Calu3 (cell line): Measurements from ENCODE around the gene ADAM22. TPM values are rescaled to one million over a fixed set of nuclear protein-coding genes. Genes with fewer than 3 reads are reported as not detected.

ENCODE experiments used
- BruUV-seq: library from RNA; stranded (reverse); fragments of 400-500 nt; replicated peaks from 2 replicates; lab custom pipeline; 2021; lab: Mats Ljungman, UMichigan
- CTCF ChIA-PET: fragments of 300-600 bp; sonication (Branson Sonifier 250); formaldehyde crosslinking; loops from one replicate; lab custom pipeline; 2022; ENCODE audit warnings: antibody characterized with exemption; lab: Charles Lee
- DNase-seq: peaks from one replicate; pipeline ENCODE4 v3.0.0; 2022
- H3K27ac Mint-ChIP-seq: one replicate; pipeline ENCODE4 v1.8.0; 2022; ENCODE audit warnings: mixed read lengths; ENCODE audit not compliant: unreplicated experiment
- H3K27me3 Mint-ChIP-seq: one replicate; pipeline ENCODE4 v1.8.0; 2022; ENCODE audit warnings: mixed read lengths; ENCODE audit not compliant: unreplicated experiment
- H3K36me3 Mint-ChIP-seq: one replicate; pipeline ENCODE4 v1.8.0; 2022; ENCODE audit warnings: mild to moderate bottlenecking, moderate library complexity, mixed read lengths; ENCODE audit not compliant: insufficient read depth, unreplicated experiment
- H3K4me1 Mint-ChIP-seq: one replicate; pipeline ENCODE4 v1.8.0; 2022; ENCODE audit warnings: mild to moderate bottlenecking, low read depth, mixed read lengths; ENCODE audit not compliant: unreplicated experiment
- H3K4me3 Mint-ChIP-seq: one replicate; pipeline ENCODE4 v1.8.0; 2022; ENCODE audit warnings: mild to moderate bottlenecking, low read depth, moderate library complexity, mixed read lengths; ENCODE audit not compliant: unreplicated experiment
- H3K9me3 Mint-ChIP-seq: one replicate; pipeline ENCODE4 v1.8.0; 2022; ENCODE audit warnings: low read depth, mixed read lengths; ENCODE audit not compliant: unreplicated experiment
- CTCF ChIP-seq: fragments of 200-600 bp; IDR thresholded peaks from one replicate; pipeline ENCODE4 v1.8.0; 2022; ENCODE audit warnings: antibody characterized with exemption; ENCODE audit not compliant: unreplicated experiment
- intact Hi-C: fragments of 100-400 bp; cut with micrococcal nuclease; formaldehyde crosslinking; loops from one replicate; pipeline ENCODE4 v1.10.0; 2022; ENCODE audit not compliant: unreplicated experiment
- total RNA-seq: library from RNA; stranded (reverse); gene quantifications from 2 replicates; pipeline ENCODE4 v1.2.3, GENCODE V29; 2022

Gene ADAM22
- total RNA-seq, 1 experiment from 2014 or later: 3.0 TPM

GRCh38 chr7:88226886-88227516 is 292.9 kb downstream of the ADAM22 start:
- intact Hi-C loops: loop anchor here (2.0 kb wide), 1 partner anchor 62 kb away; no protein-coding TSS in a partner anchor
- no peak for TF ChIP-seq CTCF
- Mint-ChIP-seq H3K36me3 (peaks cover 5% of the 10 kb centered on the region), H3K4me3 (no peak overlapping the region), H3K27ac (peak overlapping the region; percentile 39), H3K27me3 (no peaks in the 10 kb centered on the region), H3K4me1 (peaks cover 15% of the 10 kb centered on the region), H3K9me3 (no peaks in the 10 kb centered on the region)
- CTCF ChIA-PET: interaction anchor here (0.7 to 1.8 kb wide), 3 partner anchors 16 to 131 kb away, joined by 3 to 12 read pairs (median 3); no protein-coding TSS in a partner anchor
- DNase-seq: peak; percentile 55
- no TSS peak for BruUV-seq

DNA sequence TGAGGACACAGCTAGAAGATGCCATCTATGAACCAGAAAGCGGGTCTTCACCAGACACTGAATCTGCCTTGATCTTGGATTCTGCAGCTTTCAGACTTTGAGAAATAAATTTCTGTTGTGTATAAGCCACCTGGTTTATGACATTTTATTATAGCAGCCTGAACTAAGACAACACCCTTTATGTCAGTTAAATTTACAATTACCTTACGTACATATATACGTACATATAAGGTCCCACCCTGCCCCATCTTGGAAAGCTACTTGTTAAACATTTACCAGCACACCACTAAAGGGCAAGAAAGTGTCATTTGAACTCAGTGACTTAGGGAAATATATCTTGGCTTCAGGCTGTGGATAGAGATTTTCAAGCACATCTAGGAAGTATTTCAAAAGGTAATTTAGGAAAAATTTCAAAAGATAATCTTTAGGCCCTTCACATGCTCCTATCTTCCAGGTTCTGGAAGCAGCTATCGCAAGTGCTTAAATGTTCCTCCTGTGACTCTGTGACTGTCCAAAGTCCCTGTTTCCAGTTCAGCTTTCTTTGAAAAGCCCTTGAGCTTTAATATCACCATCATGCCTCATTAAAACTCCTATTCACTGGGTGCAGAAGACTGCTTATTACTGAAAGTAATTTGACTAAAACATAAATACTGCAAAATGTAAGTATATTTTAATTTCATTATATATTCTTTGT is 295.4 kb downstream of the ADAM22 start:
- no peaks in the 10 kb centered on the region for H3K27me3 Mint-ChIP-seq
- no peak for TF ChIP-seq CTCF

GRCh38 chr7:88230646-88231045 is 296.6 kb downstream of the ADAM22 start:
- CTCF ChIA-PET: no interaction called here
- TF ChIP-seq CTCF: no peak
- Mint-ChIP-seq H3K36me3 (peaks cover 5% of the 10 kb centered on the region), H3K4me3 (no peak overlapping the region), H3K27me3 (no peaks in the 10 kb centered on the region), H3K9me3 (no peaks in the 10 kb centered on the region), H3K27ac (no peak overlapping the region), H3K4me1 (no peaks in the 10 kb centered on the region)
- DNase-seq: no peak
- no TSS peak for BruUV-seq
- intact Hi-C loops: no loop called here

More for the DNA sequence above, 295.4 kb downstream of the ADAM22 start:
- BruUV-seq: no TSS peak
- no peak for DNase-seq
- CTCF ChIA-PET: no interaction called here
- Mint-ChIP-seq H3K27ac (no peak overlapping the region), H3K4me3 (no peak overlapping the region), H3K36me3 (peaks cover 5% of the 10 kb centered on the region), H3K9me3 (no peaks in the 10 kb centered on the region), H3K4me1 (peaks cover 3% of the 10 kb centered on the region)
- intact Hi-C loops: no loop called here

- Mint-ChIP-seq H3K4me3 (no peak overlapping the region), H3K27me3 (no peaks in the 10 kb centered on the region), H3K27ac (peak overlapping the region; percentile 63), H3K36me3 (no peaks in the 10 kb centered on the region), H3K9me3 (no peaks in the 10 kb centered on the region), H3K4me1 (no peaks in the 10 kb centered on the region)
- no TSS peak for BruUV-seq
- intact Hi-C loops: no loop called here
- CTCF ChIA-PET: no interaction called here
- TF ChIP-seq CTCF: no peak
- DNase-seq: peak; percentile 15
Measured at GRCh38 chr7:88233828-88234227, 299.8 kb downstream of the ADAM22 start.
